HTR-8/SVneo (cell line): ENCODE results near the gene TBPL2.

Source experiments
- DNase-seq: peaks from one replicate; pipeline ENCODE4 v3.0.0; 2011; ENCODE audit warnings: low spot score, mixed read lengths; ENCODE audit not compliant: insufficient read length
- FAIRE-seq: peaks from 2 replicates; lab custom pipeline; 2011; peaks lifted over from hg19 to GRCh38; lab: Jason Lieb, UNC

The TBPL2 gene

DNA sequence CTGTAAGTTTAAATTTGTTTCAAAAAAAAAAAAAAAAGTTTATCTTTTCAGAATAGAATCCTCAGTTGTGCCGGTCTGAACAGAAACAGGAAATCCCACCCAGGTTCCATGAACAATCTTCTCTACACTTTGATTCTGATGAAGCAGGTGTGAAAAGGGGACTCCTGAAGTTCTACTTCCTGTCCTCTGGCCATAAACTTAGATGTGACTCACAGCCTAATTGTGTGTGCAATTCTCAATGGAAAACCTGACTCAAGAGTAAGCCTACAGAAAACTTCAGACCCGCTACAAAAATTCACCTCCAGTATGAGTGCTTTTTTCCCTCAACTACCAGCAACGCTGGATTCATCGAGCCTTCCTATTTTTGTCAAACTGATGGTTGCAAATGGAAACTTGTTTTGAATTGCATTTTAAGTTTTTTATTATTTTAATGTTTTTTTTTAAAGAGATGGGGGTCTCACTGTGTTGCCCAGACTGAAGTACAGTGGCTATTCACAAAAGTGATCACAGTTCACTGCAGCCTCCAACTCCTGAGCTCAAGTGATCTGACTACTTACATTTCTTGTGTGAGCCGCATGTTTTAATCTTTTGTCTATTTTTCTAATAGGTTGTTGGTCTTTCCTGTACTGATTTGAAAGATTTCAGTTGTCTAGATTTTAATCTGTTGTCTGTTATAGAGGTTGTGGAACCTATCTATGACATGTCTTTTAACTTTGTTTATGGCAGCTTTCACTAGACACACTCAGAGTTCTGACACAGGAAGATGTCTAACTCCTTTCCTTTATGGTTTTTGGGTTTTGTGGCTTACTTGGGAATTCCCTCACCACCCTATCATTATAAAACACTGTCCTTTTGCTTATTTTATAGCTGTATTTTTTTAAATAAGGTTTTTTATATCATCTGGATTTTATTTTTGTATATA lies 66.4 kb downstream of the TBPL2 start:
- no peak for DNase-seq
- no peak for FAIRE-seq

DNA sequence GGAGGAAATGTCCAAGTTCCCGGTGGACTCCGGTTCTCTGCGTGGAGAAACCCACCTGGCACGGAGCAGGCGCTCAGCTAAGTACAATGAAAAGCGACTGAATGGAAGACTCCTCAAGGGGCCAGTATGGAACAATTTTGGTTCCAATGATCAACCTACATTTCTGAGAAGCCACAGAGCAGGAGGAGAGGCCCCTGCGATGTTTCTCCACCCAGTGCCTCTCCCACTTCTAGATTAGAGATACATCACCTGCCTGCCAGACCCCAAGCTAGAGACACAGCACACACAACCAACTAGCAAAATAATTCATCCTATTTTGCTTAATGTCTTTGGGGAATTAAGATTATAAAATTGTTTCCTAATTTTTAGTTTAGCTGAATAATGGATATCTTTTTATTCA lies 67.6 kb downstream of the TBPL2 start:
- FAIRE-seq = no peak
- DNase-seq = no peak

DNA sequence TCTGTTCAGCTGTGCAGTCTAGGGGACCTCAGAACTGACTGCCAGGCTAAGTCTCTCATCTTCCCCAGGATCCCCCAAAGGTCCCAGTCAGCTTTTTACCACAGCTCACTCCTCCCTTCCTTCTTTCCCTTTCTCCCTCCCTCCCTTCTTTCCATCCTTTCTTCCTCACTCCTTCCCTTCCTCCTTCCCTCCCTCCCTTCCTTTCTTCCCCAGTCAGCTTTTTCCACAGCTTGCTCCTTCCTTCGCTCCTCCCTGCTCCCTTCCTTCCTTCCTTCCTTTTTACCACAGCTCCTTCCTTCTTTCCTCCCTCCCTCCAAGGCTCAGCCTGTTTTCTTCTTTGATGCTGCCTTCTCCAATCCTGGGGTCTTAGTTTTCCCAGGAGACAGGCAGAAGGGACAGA lies 68.0 kb downstream of the TBPL2 start:
- DNase-seq (no peak), FAIRE-seq (no peak)

DNA sequence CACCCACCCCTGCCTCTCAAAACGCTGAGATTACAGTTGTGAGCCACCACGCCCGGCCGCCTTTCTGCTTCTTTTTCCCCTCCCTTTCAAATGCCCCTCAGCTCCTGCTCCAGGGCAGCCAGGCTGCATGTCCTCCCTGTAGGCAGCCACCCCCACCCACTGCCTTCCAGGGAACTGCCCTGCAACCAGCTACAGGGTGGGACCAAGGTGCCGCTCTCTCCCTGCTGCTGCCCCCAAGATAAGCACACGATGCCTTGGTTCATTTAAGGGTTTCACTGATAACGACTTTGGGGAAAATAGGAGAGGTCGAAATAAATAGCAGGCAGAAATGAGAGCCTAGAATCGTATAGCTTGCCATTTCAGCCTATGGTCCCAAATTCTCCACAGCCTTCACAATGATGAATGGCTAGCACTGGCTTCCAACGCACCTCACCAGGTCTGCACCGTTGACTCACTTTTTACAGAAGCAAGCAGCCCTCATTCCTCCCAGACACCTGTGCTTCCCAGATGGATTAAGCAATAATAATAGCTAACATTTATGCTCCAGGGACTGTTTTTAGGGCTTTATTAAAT lies 69.4 kb downstream of the TBPL2 start:
- DNase-seq = no peak
- FAIRE-seq = peak; percentile 58

DNA sequence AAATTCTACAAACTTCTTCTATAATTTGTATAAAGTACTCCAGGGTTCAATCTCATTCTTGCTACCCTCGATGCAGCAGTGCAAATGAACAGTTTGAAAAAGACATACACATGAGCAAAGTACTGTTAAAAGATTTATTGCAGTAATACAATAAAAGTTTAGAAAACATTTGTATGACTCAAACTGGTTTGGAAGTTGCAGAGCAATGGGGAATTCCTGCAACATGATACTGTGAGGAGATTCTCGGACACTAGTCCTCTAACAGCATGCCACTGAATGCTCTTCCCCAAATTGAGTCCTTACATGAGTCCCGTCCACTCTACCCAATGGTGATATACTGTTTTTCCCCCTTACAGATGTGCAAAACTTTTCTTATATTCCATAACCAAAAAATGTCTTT lies 74.1 kb downstream of the TBPL2 start:
- peak; percentile 71 for DNase-seq
- peak; percentile 95 for FAIRE-seq
